Gastroesophageal sphincter (tissue), 4 donors: ENCODE results near the gene INPP4B. TPM values are rescaled to one million over a fixed set of nuclear protein-coding genes. Genes with fewer than 3 reads are reported as not detected.

Experiments used
- ATAC-seq: fragments of 150-250 bp; one replicate; pipeline ENCODE4 v1.9.1; 2016; ENCODE audit warnings: mild to moderate bottlenecking, moderate library complexity
- H3K27ac ChIP-seq, 4 donors: fragments of 200-600 bp; sonication (generic) in 3 of 4; 1 replicate in 3 of 4; 2 replicates in 1 of 4; pipeline ENCODE4 v1.5.1; 2016 to 2019
- H3K27me3 ChIP-seq: fragments of 200-600 bp; sonication (generic); one replicate; pipeline ENCODE4 v1.5.1; 2019
- H3K36me3 ChIP-seq, 2 donors: fragments of 200-600 bp; sonication (generic); one replicate each; pipeline ENCODE4 v1.5.1; 2019; ENCODE audit warnings: control low read depth in 1 of 2
- H3K4me1 ChIP-seq, 3 donors: fragments of 200-600 bp; sonication (generic); 1 replicate in 2 of 3; 2 replicates in 1 of 3; pipeline ENCODE4 v1.5.1; 2016 to 2019; ENCODE audit warnings: control low read depth in 2 of 3
- H3K4me3 ChIP-seq, 2 donors: fragments of 200-600 bp; sonication (generic); one replicate each; pipeline ENCODE4 v1.5.1; 2019; ENCODE audit warnings: mild to moderate bottlenecking in 1 of 2, moderate library complexity in 1 of 2
- H3K9me3 ChIP-seq, 3 donors: fragments of 200-600 bp; sonication (generic); one replicate each; pipeline ENCODE4 v1.5.1; 2017 to 2019; ENCODE audit warnings: control low read depth in 2 of 3
- EP300 ChIP-seq: sonication (generic); formaldehyde crosslinking; IDR thresholded peaks from one replicate; pipeline ENCODE4 v1.6.1; 2017; ENCODE audit warnings: antibody characterized with exemption, mild to moderate bottlenecking
- POLR2A ChIP-seq, 2 donors: fragments of 450-650 bp; IDR thresholded peaks; one replicate each; pipeline ENCODE4 v1.6.1; 2017; ENCODE audit warnings: antibody characterized with exemption in 2 of 2, mild to moderate bottlenecking in 2 of 2, moderate library complexity in 1 of 2
- POLR2AphosphoS5 ChIP-seq: sonication (generic); formaldehyde crosslinking; IDR thresholded peaks from one replicate; pipeline ENCODE4 v1.6.1; 2017; ENCODE audit warnings: antibody characterized with exemption
- WGBS, 2 donors: methylation state at CpG; one replicate each; pipeline ENCODE4 v1.1.5; 2018; ENCODE audit warnings: low coverage in 1 of 2; 5-methylcytosine and 5-hydroxymethylcytosine counted together
- total RNA-seq, 4 donors: library from RNA; depleted of rRNA; stranded (reverse); fragments of >200 nt; gene quantifications; one replicate each; pipeline ENCODE4 v1.1.0, GENCODE V29; 2016
- TF ChIP-seq, protein P1 (sequence below), 4 experiments: fragments of 200-600 bp in 2 of 4; fragments of 450-650 bp in 2 of 4; sonication (generic) in 1 of 4; IDR thresholded peaks; one replicate each; pipeline ENCODE4 v1.5.1; 2017 to 2019; ENCODE audit warnings: antibody characterized with exemption in 4 of 4, mild to moderate bottlenecking in 2 of 4, moderate library complexity in 2 of 4

INPP4B gene
- total RNA-seq, 4 donors from 2014 or later: 17.6 to 63.8 (median 31.3) TPM

DNA sequence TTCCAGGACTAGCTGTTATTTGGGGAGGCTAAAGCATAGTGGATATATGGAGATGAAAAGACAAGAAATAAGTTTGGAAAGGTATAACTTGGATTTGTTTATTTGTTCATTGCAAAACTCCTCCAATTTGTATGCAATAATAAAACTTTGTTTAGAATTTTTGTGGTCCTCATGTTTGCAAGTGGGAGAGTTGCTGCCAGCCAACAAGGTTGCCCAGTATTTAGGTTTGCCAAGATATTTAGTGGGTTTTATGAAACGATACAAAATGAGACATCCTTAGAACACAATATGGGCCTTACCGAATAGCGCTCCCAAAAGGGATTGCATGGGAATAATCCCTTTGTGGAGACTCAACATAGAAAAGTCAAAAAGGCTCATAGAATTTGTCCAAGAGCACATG, 162.1 kb downstream of the INPP4B start:
- Histone ChIP-seq H3K36me3 (no peaks in the 10 kb centered on the region), H3K4me3 (no peak overlapping the region), H3K27ac (no peak overlapping the region), H3K9me3 (no peaks in the 10 kb centered on the region), H3K4me1 (peaks cover 0 to 8% (median 0%) of the 10 kb centered on the region in 3 donors), H3K27me3 (no peaks in the 10 kb centered on the region)
- 83 to 88% methylated on average over 3 of the region's 3 CpGs for WGBS, 2 donors
- TF ChIP-seq POLR2AphosphoS5: no peak
- TF ChIP-seq POLR2A (IDR thresholded peaks at IDR 0.05): no peak
- TF ChIP-seq, protein P1, sequence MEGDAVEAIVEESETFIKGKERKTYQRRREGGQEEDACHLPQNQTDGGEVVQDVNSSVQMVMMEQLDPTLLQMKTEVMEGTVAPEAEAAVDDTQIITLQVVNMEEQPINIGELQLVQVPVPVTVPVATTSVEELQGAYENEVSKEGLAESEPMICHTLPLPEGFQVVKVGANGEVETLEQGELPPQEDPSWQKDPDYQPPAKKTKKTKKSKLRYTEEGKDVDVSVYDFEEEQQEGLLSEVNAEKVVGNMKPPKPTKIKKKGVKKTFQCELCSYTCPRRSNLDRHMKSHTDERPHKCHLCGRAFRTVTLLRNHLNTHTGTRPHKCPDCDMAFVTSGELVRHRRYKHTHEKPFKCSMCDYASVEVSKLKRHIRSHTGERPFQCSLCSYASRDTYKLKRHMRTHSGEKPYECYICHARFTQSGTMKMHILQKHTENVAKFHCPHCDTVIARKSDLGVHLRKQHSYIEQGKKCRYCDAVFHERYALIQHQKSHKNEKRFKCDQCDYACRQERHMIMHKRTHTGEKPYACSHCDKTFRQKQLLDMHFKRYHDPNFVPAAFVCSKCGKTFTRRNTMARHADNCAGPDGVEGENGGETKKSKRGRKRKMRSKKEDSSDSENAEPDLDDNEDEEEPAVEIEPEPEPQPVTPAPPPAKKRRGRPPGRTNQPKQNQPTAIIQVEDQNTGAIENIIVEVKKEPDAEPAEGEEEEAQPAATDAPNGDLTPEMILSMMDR (IDR thresholded peaks at IDR 0.05): no peak
- TF ChIP-seq EP300: no peak
- no peak for ATAC-seq

DNA sequence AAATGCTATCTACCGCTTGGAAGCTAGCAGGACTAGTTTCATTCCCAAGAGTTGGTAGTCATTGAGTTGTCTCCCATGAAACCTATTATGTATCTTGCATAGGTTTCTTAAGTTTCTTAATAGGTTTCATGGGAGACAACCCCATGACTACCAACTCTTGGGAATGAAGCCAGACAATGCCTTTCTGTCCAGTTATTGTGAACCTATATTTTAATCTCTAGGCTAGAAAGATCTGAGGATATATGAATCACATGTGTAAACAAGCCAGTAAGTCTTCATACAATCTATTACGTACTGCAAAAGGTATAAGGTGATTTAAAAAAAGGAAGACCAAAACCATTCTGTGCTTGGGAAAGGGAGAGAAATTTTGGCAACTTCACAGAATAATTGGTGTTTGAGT, 162.6 kb downstream of the INPP4B start:
- TF ChIP-seq POLR2AphosphoS5 (no peak), EP300 (no peak), POLR2A (IDR thresholded peaks at IDR 0.05) (no peak)
- TF ChIP-seq, protein P1 (IDR thresholded peaks at IDR 0.05): no peak
- no peak for ATAC-seq
- WGBS, 2 donors: 80 to 86% methylated on average over 2 of the region's 2 CpGs

DNA sequence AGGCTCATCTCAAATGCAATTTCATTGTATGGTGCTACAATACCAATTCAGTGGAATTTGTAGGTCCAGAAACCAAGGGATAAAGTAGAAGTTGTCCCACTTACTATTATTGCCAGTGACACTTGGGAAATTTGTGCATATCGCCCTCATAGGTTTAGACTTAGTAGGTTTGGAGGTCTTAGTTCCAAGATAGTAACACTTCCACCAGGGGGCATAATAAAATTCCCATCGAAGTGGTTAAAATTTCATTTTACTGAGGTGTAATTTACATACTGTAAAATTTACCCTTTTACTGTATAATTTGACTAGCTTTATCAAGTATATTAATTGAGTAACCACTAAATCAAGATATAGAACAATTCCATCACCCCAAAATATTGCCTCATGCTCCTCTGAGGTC, 174.6 kb downstream of the INPP4B start:
- no peak for ATAC-seq
- Histone ChIP-seq H3K9me3 (peaks cover 0 to 39% (median 0%) of the 10 kb centered on the region in 3 donors), H3K4me1 (no peaks in the 10 kb centered on the region), H3K36me3 (no peaks in the 10 kb centered on the region), H3K27ac (no peak overlapping the region), H3K27me3 (no peaks in the 10 kb centered on the region), H3K4me3 (no peak overlapping the region)
- TF ChIP-seq, protein P1 (IDR thresholded peaks at IDR 0.05): no peak
- no peak for TF ChIP-seq EP300
- TF ChIP-seq POLR2AphosphoS5: no peak
- TF ChIP-seq POLR2A (IDR thresholded peaks at IDR 0.05): no peak
- WGBS, 2 donors: 86% methylated on average over 2 of the region's 2 CpGs

More for the DNA sequence above, 162.6 kb downstream of the INPP4B start:
- peaks cover 0 to 9% (median 0%) of the 10 kb centered on the region in 3 donors for H3K4me1 ChIP-seq
- no peaks in the 10 kb centered on the region for H3K27me3 ChIP-seq
- H3K36me3 ChIP-seq: no peaks in the 10 kb centered on the region
- H3K4me3 ChIP-seq: no peak overlapping the region
- no peak overlapping the region for H3K27ac ChIP-seq
- no peaks in the 10 kb centered on the region for H3K9me3 ChIP-seq

DNA sequence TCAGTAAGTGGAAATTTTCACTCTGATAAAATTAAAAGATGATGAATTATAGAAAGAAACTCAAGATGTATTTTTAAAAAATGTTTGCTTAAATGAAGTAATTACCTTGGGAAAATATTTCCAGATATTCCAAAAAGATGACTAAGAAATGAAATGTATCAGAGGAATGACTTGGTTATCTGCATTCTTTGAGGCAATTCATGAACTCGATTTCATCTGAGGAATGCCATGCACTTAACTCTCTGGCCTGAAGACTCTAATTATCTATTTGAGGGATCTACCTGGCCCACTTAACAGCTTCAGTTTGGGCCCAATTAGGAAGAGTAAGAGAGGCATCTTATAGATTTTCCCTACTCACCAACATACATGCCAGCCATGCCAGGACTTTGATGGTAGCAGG, 182.3 kb downstream of the INPP4B start:
- peaks cover 0 to 23% (median 0%) of the 10 kb centered on the region in 3 donors for H3K9me3 ChIP-seq
- H3K27me3 ChIP-seq: no peaks in the 10 kb centered on the region
- no peaks in the 10 kb centered on the region for H3K4me1 ChIP-seq
- TF ChIP-seq POLR2AphosphoS5 (no peak), POLR2A (IDR thresholded peaks at IDR 0.05) (no peak), EP300 (no peak)
- TF ChIP-seq, protein P1 (IDR thresholded peaks at IDR 0.05): no peak
- 81 to 100% methylated on average over 1 of the region's 1 CpG for WGBS, 2 donors
- H3K27ac ChIP-seq: no peak overlapping the region
- no peaks in the 10 kb centered on the region for H3K36me3 ChIP-seq
- no peak for ATAC-seq
- no peak overlapping the region for H3K4me3 ChIP-seq

DNA sequence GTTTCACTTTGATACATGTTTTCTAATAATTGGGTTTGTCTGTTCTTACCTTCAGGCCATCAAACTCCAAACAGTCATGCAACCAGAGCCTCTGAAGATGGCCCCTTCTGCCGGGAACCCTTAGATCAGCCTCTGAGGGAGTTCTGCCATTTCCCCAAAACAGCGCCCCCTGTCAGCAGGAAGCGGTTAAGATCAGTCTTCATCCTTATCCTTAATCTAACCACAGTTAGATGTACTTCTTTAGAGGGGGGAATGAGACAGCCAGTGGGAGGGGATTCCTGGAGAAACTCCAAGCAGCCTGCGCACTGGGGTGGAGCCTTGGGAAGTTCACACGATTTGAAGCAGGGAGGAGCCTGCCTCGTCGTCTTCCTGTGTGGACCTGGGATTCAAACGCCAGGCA, 185.4 kb downstream of the INPP4B start:
- TF ChIP-seq POLR2A (IDR thresholded peaks at IDR 0.05) (no peak), POLR2AphosphoS5 (no peak), EP300 (no peak)
- TF ChIP-seq, protein P1 (IDR thresholded peaks at IDR 0.05): no peak
- WGBS, 2 donors: 77% methylated on average over 6 of the region's 8 CpGs; no CpG with 5 or more reads in 1 of the 2 donors
- no peaks in the 10 kb centered on the region for H3K4me1 ChIP-seq
- no peak overlapping the region for H3K27ac ChIP-seq
- no peak overlapping the region for H3K4me3 ChIP-seq
- H3K27me3 ChIP-seq: no peaks in the 10 kb centered on the region
- peaks cover 0 to 46% (median 2%) of the 10 kb centered on the region in 3 donors for H3K9me3 ChIP-seq
- no peak for ATAC-seq
- peaks cover 0 to 5% of the 10 kb centered on the region in 2 donors for H3K36me3 ChIP-seq
